SK-N-MC (cell line): ENCODE measurements around the gene TIFAB.

Source experiments
- DNase-seq: peaks from one replicate; pipeline ENCODE4 v3.0.0-alpha.2; 2011; ENCODE audit warnings: low read depth, low spot score
- H3K27ac ChIP-seq: fragments of 200-600 bp; sonication (generic); 2 replicates; pipeline ENCODE4 v1.5.1; 2016; ENCODE audit warnings: mixed run types
- H3K36me3 ChIP-seq: fragments of 200-600 bp; sonication (generic); 2 replicates; pipeline ENCODE4 v1.6.1; 2017; ENCODE audit warnings: antibody characterized with exemption, low read length, mixed read lengths; ENCODE audit not compliant: insufficient read depth
- H3K4me3 ChIP-seq: fragments of 200-600 bp; sonication (generic); 2 replicates; pipeline ENCODE4 v1.5.1; 2016
- H3K9ac ChIP-seq: fragments of 200-600 bp; sonication (generic); 2 replicates; pipeline ENCODE4 v1.8.0; 2017; ENCODE audit warnings: mixed run types, mixed read lengths; ENCODE audit not compliant: insufficient read length
- H3K9me3 ChIP-seq: fragments of 200-600 bp; sonication (generic); 2 replicates; pipeline ENCODE4 v1.6.1; 2017; ENCODE audit warnings: low read depth, mild to moderate bottlenecking, antibody characterized with exemption, low read length, moderate library complexity, mixed read lengths
- EZH2 ChIP-seq: fragments of 200-600 bp; sonication (generic); IDR thresholded peaks from one replicate; pipeline ENCODE4 v1.6.1; 2017; ENCODE audit warnings: antibody characterized with exemption
- FOXP2 ChIP-seq: optimal IDR thresholded peaks from 2 replicates; pipeline ENCODE3; 2011; ENCODE audit warnings: mild to moderate bottlenecking, moderate library complexity; ENCODE audit not compliant: insufficient read depth; ENCODE audit errors: extremely low read length, control extremely low read depth
- POLR2AphosphoS5 ChIP-seq: IDR thresholded peaks from 2 replicates; pipeline ENCODE4 v1.6.1; 2012; ENCODE audit warnings: mild to moderate bottlenecking, low read depth, low read length, borderline replicate concordance

The TIFAB gene

GRCh38 chr5:135441919-135442318 is 10.2 kb downstream of the TIFAB start:
- no peak for TF ChIP-seq POLR2AphosphoS5
- no peak for TF ChIP-seq EZH2
- no peak for TF ChIP-seq FOXP2
- no peak overlapping the region for H3K4me3 ChIP-seq
- no peak overlapping the region for H3K27ac ChIP-seq
- no peaks in the 10 kb centered on the region for H3K9me3 ChIP-seq
- H3K9ac ChIP-seq, result no peak overlapping the region
- no peak for DNase-seq
- no peaks in the 10 kb centered on the region for H3K36me3 ChIP-seq

GRCh38 chr5:135441350-135441831 is 10.8 kb downstream of the TIFAB start:
- TF ChIP-seq FOXP2 (no peak), POLR2AphosphoS5 (no peak), EZH2 (no peak)
- Histone ChIP-seq H3K9me3 (no peaks in the 10 kb centered on the region), H3K9ac (no peak overlapping the region), H3K4me3 (no peak overlapping the region), H3K36me3 (no peaks in the 10 kb centered on the region), H3K27ac (no peak overlapping the region)
- DNase-seq, result no peak

GRCh38 chr5:135440916-135441315 is 11.2 kb downstream of the TIFAB start:
- Histone ChIP-seq H3K9me3 (no peaks in the 10 kb centered on the region), H3K4me3 (no peak overlapping the region), H3K9ac (no peak overlapping the region), H3K36me3 (no peaks in the 10 kb centered on the region), H3K27ac (no peak overlapping the region)
- no peak for TF ChIP-seq POLR2AphosphoS5
- TF ChIP-seq FOXP2, result no peak
- no peak for TF ChIP-seq EZH2
- DNase-seq, result no peak

GRCh38 chr5:135439231-135440205 is 12.6 kb downstream of the TIFAB start:
- Histone ChIP-seq H3K9me3 (no peaks in the 10 kb centered on the region), H3K4me3 (no peak overlapping the region), H3K36me3 (no peaks in the 10 kb centered on the region), H3K27ac (no peak overlapping the region), H3K9ac (no peak overlapping the region)
- no peak for TF ChIP-seq FOXP2
- no peak for TF ChIP-seq EZH2
- no peak for TF ChIP-seq POLR2AphosphoS5
- no peak for DNase-seq

GRCh38 chr5:135438636-135439221 is 13.4 kb downstream of the TIFAB start:
- no peak overlapping the region for H3K27ac ChIP-seq
- DNase-seq, result no peak
- H3K4me3 ChIP-seq, result no peak overlapping the region
- no peaks in the 10 kb centered on the region for H3K36me3 ChIP-seq
- H3K9me3 ChIP-seq, result no peaks in the 10 kb centered on the region
- TF ChIP-seq EZH2, result no peak
- TF ChIP-seq FOXP2, result no peak
- TF ChIP-seq POLR2AphosphoS5, result no peak
- H3K9ac ChIP-seq, result no peak overlapping the region

GRCh38 chr5:135437796-135438560 is 14.2 kb downstream of the TIFAB start:
- no peaks in the 10 kb centered on the region for H3K9me3 ChIP-seq

GRCh38 chr5:135437422-135437795 is 14.7 kb downstream of the TIFAB start:
- Histone ChIP-seq H3K9ac (no peak overlapping the region), H3K9me3 (no peaks in the 10 kb centered on the region), H3K36me3 (no peaks in the 10 kb centered on the region), H3K27ac (no peak overlapping the region), H3K4me3 (no peak overlapping the region)
- TF ChIP-seq FOXP2, result no peak
- TF ChIP-seq POLR2AphosphoS5, result no peak
- no peak for TF ChIP-seq EZH2
- no peak for DNase-seq

More at GRCh38 chr5:135437796-135438560, 14.2 kb downstream of the TIFAB start:
- Histone ChIP-seq H3K4me3 (no peak overlapping the region), H3K36me3 (no peaks in the 10 kb centered on the region), H3K27ac (no peak overlapping the region), H3K9ac (no peak overlapping the region)
- no peak for DNase-seq
- no peak for TF ChIP-seq FOXP2
- no peak for TF ChIP-seq POLR2AphosphoS5
- no peak for TF ChIP-seq EZH2
